Activated T-cell treated with anti-CD3 and anti-CD28 coated beads, Interleukin-2, amount 50 U/mL, for 72 hours (primary cell): Measurements from ENCODE around the gene SRCIN1. TPM values are rescaled to one million over a fixed set of nuclear protein-coding genes. Genes with fewer than 3 reads are reported as not detected.

Experiments
- ATAC-seq, 2 donors: fragments of 150-1000 bp; cut with Tn5 transposase; replicated peaks in 1 of 2; 2 replicates each; pipeline ENCODE4 v1.10.0; 2021; ENCODE audit warnings: moderate library complexity in 2 of 2, mild to moderate bottlenecking in 1 of 2
- DNase-seq, 2 donors: peaks; one replicate each; pipeline ENCODE4 v3.0.0; 2021 to 2022; ENCODE audit warnings: mixed read lengths in 1 of 2
- H3K27ac Mint-ChIP-seq: one replicate; pipeline ENCODE4 v1.8.0; 2022; ENCODE audit warnings: mild to moderate bottlenecking, moderate library complexity, mixed read lengths
- H3K27me3 Mint-ChIP-seq: one replicate; pipeline ENCODE4 v1.8.0; 2022; ENCODE audit warnings: low read depth, mixed read lengths
- H3K36me3 Mint-ChIP-seq, 2 donors: one replicate each; pipeline ENCODE4 v1.8.0; 2022; ENCODE audit warnings: mixed read lengths in 2 of 2, mild to moderate bottlenecking in 1 of 2; ENCODE audit not compliant: insufficient read depth in 2 of 2
- H3K4me1 Mint-ChIP-seq: one replicate; pipeline ENCODE4 v1.8.0; 2022; ENCODE audit warnings: low read depth, mixed read lengths
- H3K4me3 Mint-ChIP-seq, 2 donors: one replicate each; pipeline ENCODE4 v1.8.0; 2022; ENCODE audit warnings: mild to moderate bottlenecking in 2 of 2, mixed read lengths in 2 of 2, moderate library complexity in 2 of 2
- H3K9me3 Mint-ChIP-seq, 2 donors: one replicate each; pipeline ENCODE4 v1.8.0; 2022; ENCODE audit warnings: mixed read lengths in 2 of 2
- total RNA-seq, 2 donors: library from RNA; stranded (reverse); gene quantifications; one replicate each; pipeline ENCODE4 v1.2.3, GENCODE V29; 2022

Gene SRCIN1
- total RNA-seq, 2 donors from 2014 or later: 0.72 to 1.8 TPM

- ATAC-seq: no peak
- H3K4me3 Mint-ChIP-seq: no peak overlapping the region
- DNase-seq: no peak
- H3K36me3 Mint-ChIP-seq: no peaks in the 10 kb centered on the region
- peaks cover 79% of the 10 kb centered on the region for H3K27me3 Mint-ChIP-seq
- no peaks in the 10 kb centered on the region for H3K9me3 Mint-ChIP-seq
- no peak overlapping the region for H3K27ac Mint-ChIP-seq
- peaks cover 31% of the 10 kb centered on the region for H3K4me1 Mint-ChIP-seq
Observed at GRCh38 chr17:38600906-38601305, 4.8 kb downstream of the SRCIN1 start.

GRCh38 chr17:38600416-38600815, 5.3 kb downstream of the SRCIN1 start:
- DNase-seq (no peak), ATAC-seq (no peak)
- H3K27ac Mint-ChIP-seq: no peak overlapping the region
- H3K4me1 Mint-ChIP-seq: peaks cover 31% of the 10 kb centered on the region
- H3K4me3 Mint-ChIP-seq: no peak overlapping the region
- H3K36me3 Mint-ChIP-seq: no peaks in the 10 kb centered on the region
- H3K9me3 Mint-ChIP-seq: no peaks in the 10 kb centered on the region
- peaks cover 84% of the 10 kb centered on the region for H3K27me3 Mint-ChIP-seq

GRCh38 chr17:38599398-38599856, 6.3 kb downstream of the SRCIN1 start:
- no peak overlapping the region for H3K27ac Mint-ChIP-seq
- no peak for DNase-seq
- peaks cover 94% of the 10 kb centered on the region for H3K27me3 Mint-ChIP-seq
- H3K4me3 Mint-ChIP-seq: no peak overlapping the region
- H3K4me1 Mint-ChIP-seq: peaks cover 31% of the 10 kb centered on the region
- H3K36me3 Mint-ChIP-seq: no peaks in the 10 kb centered on the region
- no peak for ATAC-seq
- H3K9me3 Mint-ChIP-seq: no peaks in the 10 kb centered on the region

GRCh38 chr17:38598995-38599394, 6.8 kb downstream of the SRCIN1 start:
- no peaks in the 10 kb centered on the region for H3K9me3 Mint-ChIP-seq
- no peaks in the 10 kb centered on the region for H3K36me3 Mint-ChIP-seq
- peaks cover 31% of the 10 kb centered on the region for H3K4me1 Mint-ChIP-seq
- no peak overlapping the region for H3K27ac Mint-ChIP-seq
- H3K4me3 Mint-ChIP-seq: no peak overlapping the region
- H3K27me3 Mint-ChIP-seq: peaks cover 95% of the 10 kb centered on the region
- no peak for DNase-seq
- no peak for ATAC-seq

- H3K4me1 Mint-ChIP-seq: peaks cover 31% of the 10 kb centered on the region
- DNase-seq (peak; percentile 27 to 61), ATAC-seq (peak; percentile 37 to 68)
- H3K4me3 Mint-ChIP-seq: no peak overlapping the region
- H3K27me3 Mint-ChIP-seq: peaks cover 95% of the 10 kb centered on the region
- H3K9me3 Mint-ChIP-seq: no peaks in the 10 kb centered on the region
- H3K36me3 Mint-ChIP-seq: no peaks in the 10 kb centered on the region
- no peak overlapping the region for H3K27ac Mint-ChIP-seq
Observed at GRCh38 chr17:38598536-38598935, 7.2 kb downstream of the SRCIN1 start.

- Mint-ChIP-seq H3K4me3 (peak overlapping the region in 1 of 2 donors; percentile 37), H3K36me3 (no peaks in the 10 kb centered on the region), H3K27ac (no peak overlapping the region), H3K9me3 (no peaks in the 10 kb centered on the region), H3K27me3 (peaks cover 95% of the 10 kb centered on the region), H3K4me1 (peaks cover 31% of the 10 kb centered on the region)
- DNase-seq (no peak), ATAC-seq (peak; percentile 81)
Observed at GRCh38 chr17:38597375-38597774, 8.4 kb downstream of the SRCIN1 start.

- no peak overlapping the region for H3K27ac Mint-ChIP-seq
- ATAC-seq: no peak
- H3K4me3 Mint-ChIP-seq: no peak overlapping the region
Observed at GRCh38 chr17:38596651-38597050, 9.1 kb downstream of the SRCIN1 start.

GRCh38 chr17:38595892-38596291, 9.9 kb downstream of the SRCIN1 start:
- ATAC-seq (no peak), DNase-seq (no peak)
- H3K9me3 Mint-ChIP-seq: no peaks in the 10 kb centered on the region
- no peaks in the 10 kb centered on the region for H3K36me3 Mint-ChIP-seq
- H3K27ac Mint-ChIP-seq: no peak overlapping the region
- H3K4me3 Mint-ChIP-seq: no peak overlapping the region
- H3K4me1 Mint-ChIP-seq: peaks cover 35% of the 10 kb centered on the region
- peaks cover 95% of the 10 kb centered on the region for H3K27me3 Mint-ChIP-seq

More at GRCh38 chr17:38596651-38597050, 9.1 kb downstream of the SRCIN1 start:
- H3K9me3 Mint-ChIP-seq: no peaks in the 10 kb centered on the region
- no peaks in the 10 kb centered on the region for H3K36me3 Mint-ChIP-seq
- peaks cover 95% of the 10 kb centered on the region for H3K27me3 Mint-ChIP-seq
- H3K4me1 Mint-ChIP-seq: peaks cover 31% of the 10 kb centered on the region
- no peak for DNase-seq

- H3K36me3 Mint-ChIP-seq: no peaks in the 10 kb centered on the region
- H3K4me3 Mint-ChIP-seq: no peak overlapping the region
- ATAC-seq (no peak), DNase-seq (no peak)
- H3K27ac Mint-ChIP-seq: no peak overlapping the region
- H3K4me1 Mint-ChIP-seq: peaks cover 36% of the 10 kb centered on the region
- H3K27me3 Mint-ChIP-seq: peaks cover 90% of the 10 kb centered on the region
- no peaks in the 10 kb centered on the region for H3K9me3 Mint-ChIP-seq
Observed at GRCh38 chr17:38594152-38594551, 11.6 kb downstream of the SRCIN1 start.

GRCh38 chr17:38592487-38592886, 13.3 kb downstream of the SRCIN1 start:
- Mint-ChIP-seq H3K27ac (no peak overlapping the region), H3K27me3 (peaks cover 90% of the 10 kb centered on the region), H3K36me3 (no peaks in the 10 kb centered on the region), H3K9me3 (no peaks in the 10 kb centered on the region), H3K4me1 (peaks cover 37% of the 10 kb centered on the region), H3K4me3 (no peak overlapping the region)
- DNase-seq: no peak
- no peak for ATAC-seq

GRCh38 chr17:38591759-38592241, 14.0 kb downstream of the SRCIN1 start:
- ATAC-seq (peak in 1 of 2 donors; percentile 39), DNase-seq (no peak)
- Mint-ChIP-seq H3K36me3 (no peaks in the 10 kb centered on the region), H3K27me3 (peaks cover 90% of the 10 kb centered on the region), H3K4me3 (no peak overlapping the region), H3K27ac (peak overlapping the region; percentile 55), H3K9me3 (no peaks in the 10 kb centered on the region), H3K4me1 (peaks cover 35% of the 10 kb centered on the region)

GRCh38 chr17:38590988-38591758, 14.6 kb downstream of the SRCIN1 start:
- DNase-seq (no peak), ATAC-seq (no peak)
- peaks cover 92% of the 10 kb centered on the region for H3K27me3 Mint-ChIP-seq
- no peaks in the 10 kb centered on the region for H3K9me3 Mint-ChIP-seq
- no peak overlapping the region for H3K4me3 Mint-ChIP-seq
- H3K36me3 Mint-ChIP-seq: no peaks in the 10 kb centered on the region
- peaks cover 32% of the 10 kb centered on the region for H3K4me1 Mint-ChIP-seq
- H3K27ac Mint-ChIP-seq: peak overlapping the region; percentile 55

- no peak overlapping the region for H3K27ac Mint-ChIP-seq
- peaks cover 33% of the 10 kb centered on the region for H3K4me1 Mint-ChIP-seq
- no peaks in the 10 kb centered on the region for H3K9me3 Mint-ChIP-seq
- no peak overlapping the region for H3K4me3 Mint-ChIP-seq
- no peaks in the 10 kb centered on the region for H3K36me3 Mint-ChIP-seq
- peaks cover 91% of the 10 kb centered on the region for H3K27me3 Mint-ChIP-seq
- DNase-seq (no peak), ATAC-seq (no peak)
Observed at GRCh38 chr17:38589462-38590114, 16.2 kb downstream of the SRCIN1 start.
